A673 (cell line): ENCODE measurements around the gene ATP8A2. TPM values are rescaled to one million over a fixed set of nuclear protein-coding genes. Genes with fewer than 3 reads are reported as not detected.
"Not testable (repeated sequence)": the region's sequence is repeated elsewhere in the genome, so short reads cannot be mapped to it uniquely, and the experiment has no call there.

Source experiments
- BruUV-seq: library from RNA; stranded (reverse); fragments of 400-500 nt; replicated peaks from 2 replicates; lab custom pipeline; 2021; lab: Mats Ljungman, UMichigan
- CTCF ChIA-PET: fragments of 300-600 bp; sonication (Branson Sonifier 250); formaldehyde crosslinking; loops from one replicate; lab custom pipeline; 2022; ENCODE audit warnings: antibody characterized with exemption; lab: Charles Lee
- POLR2A ChIA-PET: fragments of 300-600 bp; sonication (Branson Sonifier 250); formaldehyde crosslinking; loops from one replicate; lab custom pipeline; 2022; ENCODE audit warnings: antibody characterized with exemption; ENCODE audit not compliant: low non-redundant PET; lab: Charles Lee
- DNase-seq: peaks from one replicate; pipeline ENCODE4 v3.0.0-alpha.2; 2015; ENCODE audit warnings: low spot score
- H3K27ac ChIP-seq: fragments of 200-600 bp; sonication (generic); 2 replicates; pipeline ENCODE4 v1.5.1; 2016; ENCODE audit warnings: mixed run types, low read depth, mild to moderate bottlenecking, mixed read lengths, antibody characterized with exemption, low read length; ENCODE audit not compliant: poor library complexity, severe bottlenecking
- H3K27me3 ChIP-seq: fragments of 200-600 bp; sonication (generic); replicated peaks from 2 replicates; pipeline ENCODE4 v1.6.1; 2017; ENCODE audit warnings: mixed run types, low read depth, mild to moderate bottlenecking, mixed read lengths, antibody characterized with exemption, low read length; ENCODE audit not compliant: insufficient read depth, poor library complexity
- H3K36me3 ChIP-seq: fragments of 200-600 bp; sonication (generic); 2 replicates; pipeline ENCODE4 v1.6.1; 2016; ENCODE audit warnings: mixed run types, mild to moderate bottlenecking, mixed read lengths, antibody characterized with exemption, low read length; ENCODE audit not compliant: insufficient read depth, poor library complexity, severe bottlenecking
- H3K4me1 ChIP-seq: fragments of 200-600 bp; sonication (generic); 2 replicates; pipeline ENCODE4 v1.6.1; 2017; ENCODE audit warnings: mixed run types, mild to moderate bottlenecking, mixed read lengths, antibody characterized with exemption, low read length; ENCODE audit not compliant: insufficient read depth, poor library complexity, severe bottlenecking
- H3K4me3 ChIP-seq: fragments of 200-600 bp; sonication (generic); 2 replicates; pipeline ENCODE4 v1.5.1; 2016; ENCODE audit warnings: low read depth, mixed run types, mild to moderate bottlenecking, mixed read lengths, low read length; ENCODE audit not compliant: poor library complexity, severe bottlenecking
- H3K9me3 ChIP-seq: fragments of 200-600 bp; sonication (generic); 2 replicates; pipeline ENCODE4 v1.6.1; 2016; ENCODE audit warnings: mixed run types, low read depth, mild to moderate bottlenecking, mixed read lengths, antibody characterized with exemption, low read length; ENCODE audit not compliant: poor library complexity, severe bottlenecking
- EZH2 ChIP-seq: fragments of 200-600 bp; sonication (generic); IDR thresholded peaks from 2 replicates; pipeline ENCODE4 v1.6.1; 2017; ENCODE audit warnings: borderline replicate concordance, low read depth, mild to moderate bottlenecking, mixed read lengths, antibody characterized with exemption, low read length; ENCODE audit not compliant: poor library complexity, severe bottlenecking
- intact Hi-C: fragments of 100-400 bp; cut with micrococcal nuclease; formaldehyde crosslinking; loops from one replicate; pipeline ENCODE4 v1.10.0; 2022; ENCODE audit not compliant: unreplicated experiment
- total RNA-seq: library from RNA; stranded (reverse); gene quantifications from 2 replicates; pipeline ENCODE4 v1.2.3, GENCODE V29; 2021
- TF ChIP-seq, protein P1 (sequence below): fragments of 300-800, 200-600 bp; sonication (generic); conservative IDR thresholded peaks from 2 replicates; pipeline ENCODE4 v1.5.1; 2017; ENCODE audit warnings: low read depth, mild to moderate bottlenecking, antibody characterized with exemption, low read length, moderate library complexity, mixed read lengths

The ATP8A2 gene
- total RNA-seq, 1 experiment from 2014 or later: 0.92 TPM

DNA sequence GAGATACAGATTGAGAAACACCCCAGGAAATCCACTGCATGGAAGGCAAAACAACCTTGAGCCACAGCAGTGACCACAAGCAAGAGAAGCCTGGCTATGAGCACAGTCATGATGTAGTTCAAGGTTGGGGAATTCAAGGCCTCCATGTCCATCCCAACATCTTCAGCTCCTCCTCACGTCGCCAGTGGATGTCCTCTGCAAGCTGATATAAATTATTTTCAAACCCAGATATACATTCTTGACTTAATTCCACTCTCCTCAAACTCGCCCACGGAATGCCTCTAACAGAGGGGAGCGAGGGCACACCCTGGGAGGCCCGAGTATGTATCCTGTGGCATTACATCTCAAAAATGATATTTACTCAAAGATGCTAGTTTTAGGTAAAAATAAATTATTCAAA, 574.5 kb downstream of the ATP8A2 start:
- H3K4me3 ChIP-seq: no peak overlapping the region
- TF ChIP-seq EZH2: no peak
- TF ChIP-seq, protein P1, sequence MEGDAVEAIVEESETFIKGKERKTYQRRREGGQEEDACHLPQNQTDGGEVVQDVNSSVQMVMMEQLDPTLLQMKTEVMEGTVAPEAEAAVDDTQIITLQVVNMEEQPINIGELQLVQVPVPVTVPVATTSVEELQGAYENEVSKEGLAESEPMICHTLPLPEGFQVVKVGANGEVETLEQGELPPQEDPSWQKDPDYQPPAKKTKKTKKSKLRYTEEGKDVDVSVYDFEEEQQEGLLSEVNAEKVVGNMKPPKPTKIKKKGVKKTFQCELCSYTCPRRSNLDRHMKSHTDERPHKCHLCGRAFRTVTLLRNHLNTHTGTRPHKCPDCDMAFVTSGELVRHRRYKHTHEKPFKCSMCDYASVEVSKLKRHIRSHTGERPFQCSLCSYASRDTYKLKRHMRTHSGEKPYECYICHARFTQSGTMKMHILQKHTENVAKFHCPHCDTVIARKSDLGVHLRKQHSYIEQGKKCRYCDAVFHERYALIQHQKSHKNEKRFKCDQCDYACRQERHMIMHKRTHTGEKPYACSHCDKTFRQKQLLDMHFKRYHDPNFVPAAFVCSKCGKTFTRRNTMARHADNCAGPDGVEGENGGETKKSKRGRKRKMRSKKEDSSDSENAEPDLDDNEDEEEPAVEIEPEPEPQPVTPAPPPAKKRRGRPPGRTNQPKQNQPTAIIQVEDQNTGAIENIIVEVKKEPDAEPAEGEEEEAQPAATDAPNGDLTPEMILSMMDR: no peak
- intact Hi-C loops: no loop called here
- CTCF ChIA-PET: no interaction called here
- DNase-seq: no peak
- H3K36me3 ChIP-seq: no peaks in the 10 kb centered on the region
- BruUV-seq: no TSS peak
- peaks cover 32% of the 10 kb centered on the region for H3K4me1 ChIP-seq
- POLR2A ChIA-PET: no interaction called here
- H3K27me3 ChIP-seq: no peaks in the 10 kb centered on the region
- H3K9me3 ChIP-seq: no peaks in the 10 kb centered on the region
- no peak overlapping the region for H3K27ac ChIP-seq

DNA sequence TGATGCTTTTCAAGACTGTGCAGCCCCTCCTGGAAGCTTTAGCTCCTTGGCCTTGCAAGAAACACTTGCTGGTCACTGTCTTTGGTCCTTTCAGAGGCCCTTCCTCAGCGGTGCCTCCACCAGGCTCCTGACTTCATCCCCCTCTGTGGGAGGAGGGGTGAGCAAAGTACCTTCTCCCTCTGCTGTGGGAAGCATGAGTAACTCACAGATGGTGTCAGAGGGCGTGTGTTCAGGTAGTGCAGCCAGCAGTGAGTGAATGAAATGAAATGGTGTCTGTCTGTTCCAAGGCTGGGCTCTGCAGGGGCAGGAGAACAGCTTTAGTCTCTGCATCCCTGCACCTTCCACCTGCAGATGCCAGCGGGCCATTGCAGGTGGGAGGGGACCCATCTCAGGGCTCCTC, 577.1 kb downstream of the ATP8A2 start:
- H3K4me1 ChIP-seq: peaks cover 19% of the 10 kb centered on the region
- intact Hi-C loops: no loop called here
- no peaks in the 10 kb centered on the region for H3K27me3 ChIP-seq
- no peak overlapping the region for H3K4me3 ChIP-seq
- TF ChIP-seq, protein P1: no peak
- TF ChIP-seq EZH2: no peak
- no peak overlapping the region for H3K27ac ChIP-seq
- no TSS peak for BruUV-seq
- DNase-seq: no peak
- POLR2A ChIA-PET: no interaction called here
- CTCF ChIA-PET: no interaction called here
- no peaks in the 10 kb centered on the region for H3K9me3 ChIP-seq
- H3K36me3 ChIP-seq: no peaks in the 10 kb centered on the region

DNA sequence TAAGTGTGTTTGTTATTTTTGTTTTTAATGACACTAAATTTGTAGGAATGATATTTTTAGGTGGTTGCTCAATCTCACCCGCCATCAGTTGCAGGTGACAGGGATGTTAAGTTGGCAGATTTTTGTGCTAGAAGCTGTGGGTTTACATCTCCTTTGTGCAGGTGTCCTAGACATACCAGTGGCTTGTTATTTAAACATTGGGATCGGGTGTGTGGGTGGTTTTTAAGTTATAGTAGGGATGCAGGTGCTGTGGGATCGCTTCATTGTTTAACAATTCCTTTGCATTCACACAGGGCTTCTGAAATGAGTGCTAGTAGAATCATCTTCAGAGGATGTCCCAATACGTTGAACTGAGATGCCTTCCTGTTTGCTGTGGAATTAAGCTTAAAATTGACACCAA, 580.1 kb downstream of the ATP8A2 start:
- Histone ChIP-seq H3K4me1 (no peaks in the 10 kb centered on the region), H3K4me3 (no peak overlapping the region), H3K36me3 (no peaks in the 10 kb centered on the region), H3K9me3 (no peaks in the 10 kb centered on the region), H3K27ac (no peak overlapping the region), H3K27me3 (no peaks in the 10 kb centered on the region)
- no peak for DNase-seq
- ChIA-PET CTCF (no interaction called here), POLR2A (no interaction called here)
- BruUV-seq: no TSS peak
- intact Hi-C loops: no loop called here
- TF ChIP-seq, protein P1: no peak
- no peak for TF ChIP-seq EZH2

DNA sequence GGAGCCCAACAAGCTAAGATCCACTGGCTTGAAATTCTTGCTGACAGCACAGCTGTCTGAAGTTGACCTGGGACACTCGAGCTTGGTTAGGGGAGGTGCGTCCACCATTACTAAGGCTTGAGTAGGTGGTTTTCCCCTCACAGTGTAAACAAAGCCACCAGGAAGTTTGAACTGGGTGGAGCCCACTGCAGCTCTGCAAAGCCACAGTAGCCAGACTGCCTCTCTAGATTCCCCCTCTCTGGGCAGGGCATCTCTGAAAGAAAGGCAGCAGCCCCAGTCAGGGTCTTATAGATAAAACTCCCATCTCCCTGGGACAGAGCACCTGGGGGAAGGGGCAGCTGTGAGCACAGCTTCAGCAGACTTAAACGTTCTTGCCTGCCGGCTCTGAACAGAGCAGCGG, 582.3 kb downstream of the ATP8A2 start:
- H3K27me3 ChIP-seq, H3K36me3 ChIP-seq, POLR2A ChIA-PET, H3K4me3 ChIP-seq, H3K27ac ChIP-seq, DNase-seq, BruUV-seq, intact Hi-C loops, H3K4me1 ChIP-seq, H3K9me3 ChIP-seq: not testable (repeated sequence)
- CTCF ChIA-PET: interaction anchor here (0.6 kb wide), 1 partner anchor 109 kb away, joined by 8 read pairs; no protein-coding TSS in a partner anchor

DNA sequence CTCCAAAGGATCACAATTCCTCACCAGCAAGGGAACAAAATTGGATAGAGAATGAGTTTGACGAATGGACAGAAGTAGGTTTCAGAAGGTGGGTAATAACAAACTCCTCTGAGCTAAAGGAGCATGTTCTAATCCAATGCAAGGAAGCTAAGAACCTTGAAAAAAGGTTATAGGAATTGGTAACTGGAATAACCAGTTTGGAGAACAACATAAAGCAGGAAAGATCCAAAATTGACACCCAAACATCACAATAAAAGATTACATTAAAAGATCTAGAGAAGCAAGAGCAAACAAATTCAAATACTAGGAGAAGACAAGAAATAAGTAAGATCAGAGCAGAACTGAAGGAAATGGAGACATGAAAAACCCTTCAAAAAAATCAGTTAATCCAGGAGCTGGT, 583.2 kb downstream of the ATP8A2 start:
- CTCF ChIA-PET, intact Hi-C loops, H3K4me1 ChIP-seq: not testable (repeated sequence)

More for the DNA sequence above, 583.2 kb downstream of the ATP8A2 start:
- H3K27ac ChIP-seq, H3K4me3 ChIP-seq, POLR2A ChIA-PET, H3K27me3 ChIP-seq, H3K36me3 ChIP-seq, DNase-seq, BruUV-seq, H3K9me3 ChIP-seq: not testable (repeated sequence)
